ENCODE measurements around the gene TK1.

DNA sequence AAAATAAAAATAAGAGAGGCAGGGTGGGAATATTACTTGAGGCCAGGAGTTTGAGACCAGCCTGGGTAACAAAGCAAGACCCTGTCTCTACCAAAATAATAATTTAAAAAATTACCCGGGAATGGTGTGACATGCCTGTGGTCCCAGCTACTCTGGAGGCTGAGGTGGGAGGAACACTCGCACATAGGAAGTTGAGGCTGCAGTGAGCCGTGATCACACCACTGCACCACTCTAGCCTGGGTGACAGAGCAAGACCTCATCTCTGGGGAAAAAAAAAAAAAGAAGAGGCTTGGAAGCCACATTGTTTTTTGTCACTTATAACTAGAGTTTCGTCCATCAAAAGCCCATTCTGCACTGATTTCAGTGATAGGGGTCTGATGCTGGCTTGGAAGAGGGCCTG is 41.3 kb upstream of the TK1 start:
- TF ChIP-seq, protein P1, sequence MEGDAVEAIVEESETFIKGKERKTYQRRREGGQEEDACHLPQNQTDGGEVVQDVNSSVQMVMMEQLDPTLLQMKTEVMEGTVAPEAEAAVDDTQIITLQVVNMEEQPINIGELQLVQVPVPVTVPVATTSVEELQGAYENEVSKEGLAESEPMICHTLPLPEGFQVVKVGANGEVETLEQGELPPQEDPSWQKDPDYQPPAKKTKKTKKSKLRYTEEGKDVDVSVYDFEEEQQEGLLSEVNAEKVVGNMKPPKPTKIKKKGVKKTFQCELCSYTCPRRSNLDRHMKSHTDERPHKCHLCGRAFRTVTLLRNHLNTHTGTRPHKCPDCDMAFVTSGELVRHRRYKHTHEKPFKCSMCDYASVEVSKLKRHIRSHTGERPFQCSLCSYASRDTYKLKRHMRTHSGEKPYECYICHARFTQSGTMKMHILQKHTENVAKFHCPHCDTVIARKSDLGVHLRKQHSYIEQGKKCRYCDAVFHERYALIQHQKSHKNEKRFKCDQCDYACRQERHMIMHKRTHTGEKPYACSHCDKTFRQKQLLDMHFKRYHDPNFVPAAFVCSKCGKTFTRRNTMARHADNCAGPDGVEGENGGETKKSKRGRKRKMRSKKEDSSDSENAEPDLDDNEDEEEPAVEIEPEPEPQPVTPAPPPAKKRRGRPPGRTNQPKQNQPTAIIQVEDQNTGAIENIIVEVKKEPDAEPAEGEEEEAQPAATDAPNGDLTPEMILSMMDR (IDR thresholded peaks at IDR 0.05), result no peak
- no peak for TF ChIP-seq POLR2AphosphoS5 (IDR thresholded peaks at IDR 0.05; ENCODE audit: low read depth, low read length)
- no peak for TF ChIP-seq SIN3A (IDR thresholded peaks at IDR 0.05; ENCODE audit: borderline replicate concordance, insufficient read depth, low read depth, low read length)
